Measurements from ENCODE around the gene TGM2.

The TGM2 gene

GRCh38 chr20:38173237-38174156, 8.4 kb upstream of the TGM2 start:
- no peak for DNase-seq

GRCh38 chr20:38172408-38172807, 7.3 kb upstream of the TGM2 start:
- no peak for DNase-seq

DNA sequence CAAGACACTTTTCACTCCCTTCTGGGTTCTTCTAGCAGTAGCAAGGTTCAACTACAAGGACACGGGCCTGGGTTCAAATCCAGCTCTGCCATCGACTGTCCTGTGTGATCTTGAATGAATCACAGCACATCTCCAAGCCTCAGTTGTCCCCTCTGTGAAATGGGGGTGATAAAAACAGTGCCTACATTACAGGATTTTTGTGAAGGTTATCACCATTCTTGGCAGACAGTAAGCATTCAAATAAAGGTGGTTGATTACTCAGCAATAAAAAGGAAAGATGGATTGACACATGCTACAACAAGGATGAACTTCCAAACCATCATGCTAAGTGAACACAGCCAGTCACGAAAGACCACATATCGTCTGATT, 6.6 kb upstream of the TGM2 start:
- DNase-seq, result no peak

GRCh38 chr20:38170826-38171674, 6.0 kb upstream of the TGM2 start:
- no peak for DNase-seq

DNA sequence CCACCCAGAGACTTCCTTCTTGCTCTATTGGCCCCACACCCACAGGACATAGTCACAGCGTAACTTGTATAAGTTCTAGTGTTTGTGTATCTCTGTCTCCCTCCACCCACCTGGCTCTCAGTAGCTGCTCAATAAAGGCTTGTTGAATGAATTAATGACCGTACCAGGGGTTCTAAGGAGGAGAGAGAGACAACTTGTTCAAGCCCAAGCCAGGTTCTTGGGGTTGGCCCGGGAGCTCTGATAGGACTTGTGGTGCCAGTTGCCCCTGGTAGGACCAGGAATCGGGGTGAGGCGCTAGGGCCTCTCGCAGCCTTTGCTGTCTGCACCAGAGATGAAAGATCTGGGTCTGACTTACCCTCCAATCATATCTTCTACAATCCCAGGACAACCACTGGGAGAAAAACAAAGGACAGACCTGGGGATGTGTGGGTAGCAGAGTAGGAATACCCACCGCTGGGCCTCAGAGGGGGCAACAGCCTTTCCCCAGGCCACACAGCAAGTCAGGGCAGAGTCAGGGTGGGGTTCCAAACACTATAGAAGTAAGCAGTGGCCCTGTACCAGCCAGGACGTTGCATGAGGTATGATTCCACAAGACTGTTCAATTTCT, 5.3 kb upstream of the TGM2 start:
- DNase-seq, result no peak

GRCh38 chr20:38169636-38170193, 4.6 kb upstream of the TGM2 start:
- DNase-seq, result no peak

- no peak for DNase-seq
These were observed 3.9 kb upstream of the TGM2 start for GRCh38 chr20:38168791-38169589.

- no peak for DNase-seq
These were observed 3.0 kb upstream of the TGM2 start for GRCh38 chr20:38167851-38168760.

- no peak for DNase-seq
These were observed 2.3 kb upstream of the TGM2 start for GRCh38 chr20:38167328-38167850.

DNA sequence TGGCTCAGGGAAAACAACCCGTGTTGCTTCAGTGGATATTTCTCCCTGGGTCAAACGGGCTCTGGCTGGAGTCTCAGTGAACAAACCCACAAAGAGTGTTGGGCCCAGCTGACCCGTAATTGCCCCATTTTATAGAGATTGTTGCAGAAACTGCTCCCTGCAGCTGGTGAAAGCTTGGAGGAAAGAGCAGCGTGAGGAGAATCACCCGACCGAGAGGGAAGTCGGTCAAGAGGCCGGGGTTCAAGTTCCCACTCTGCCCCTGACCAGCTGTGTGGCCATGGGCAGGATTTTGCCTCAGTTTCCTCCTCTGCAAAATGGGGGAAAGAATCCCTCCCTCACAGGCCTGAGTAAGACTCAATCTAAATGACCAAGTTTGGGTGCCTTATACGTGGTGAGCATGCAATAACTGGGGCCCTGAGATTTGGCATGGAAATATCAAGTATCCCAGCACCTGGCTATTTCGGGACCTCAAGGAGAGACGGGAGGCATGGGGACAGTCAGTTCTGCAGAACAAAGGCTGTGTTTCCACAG, 1.7 kb upstream of the TGM2 start:
- DNase-seq, result no peak

DNA sequence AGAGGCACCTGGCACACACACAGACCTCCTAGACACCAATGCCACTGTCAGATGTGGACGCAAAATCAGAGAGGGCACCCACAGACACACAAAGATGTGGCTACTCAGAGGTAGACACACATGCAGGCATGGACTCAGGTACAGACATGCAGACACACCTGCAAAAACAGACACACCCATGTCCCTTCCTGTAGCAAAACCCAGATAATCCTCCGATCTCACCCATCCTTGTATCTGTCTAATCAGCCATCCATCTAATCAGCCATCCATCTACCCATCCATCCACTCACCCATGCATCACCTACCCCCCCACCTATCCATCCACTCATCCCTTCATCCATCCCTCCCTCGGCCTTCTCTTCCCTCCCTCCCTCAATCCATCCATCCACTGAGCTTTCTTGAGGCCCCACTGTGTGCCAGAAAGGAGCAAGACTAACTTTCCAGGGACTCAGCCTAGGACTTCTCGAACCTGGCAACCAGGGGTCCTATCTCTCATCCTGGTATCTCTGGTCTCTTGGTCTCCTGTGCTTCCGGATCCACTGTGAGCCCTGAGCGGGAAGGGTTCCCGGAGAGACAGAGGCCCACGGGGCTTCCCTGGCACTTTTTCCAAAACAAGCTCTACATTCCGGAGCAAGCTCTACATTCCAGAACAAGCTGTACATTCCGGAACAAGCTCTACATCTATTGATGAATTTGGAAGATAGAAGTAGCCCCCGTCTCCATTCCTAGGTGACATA, 1.1 kb upstream of the TGM2 start:
- peak; percentile 25 for DNase-seq

DNA sequence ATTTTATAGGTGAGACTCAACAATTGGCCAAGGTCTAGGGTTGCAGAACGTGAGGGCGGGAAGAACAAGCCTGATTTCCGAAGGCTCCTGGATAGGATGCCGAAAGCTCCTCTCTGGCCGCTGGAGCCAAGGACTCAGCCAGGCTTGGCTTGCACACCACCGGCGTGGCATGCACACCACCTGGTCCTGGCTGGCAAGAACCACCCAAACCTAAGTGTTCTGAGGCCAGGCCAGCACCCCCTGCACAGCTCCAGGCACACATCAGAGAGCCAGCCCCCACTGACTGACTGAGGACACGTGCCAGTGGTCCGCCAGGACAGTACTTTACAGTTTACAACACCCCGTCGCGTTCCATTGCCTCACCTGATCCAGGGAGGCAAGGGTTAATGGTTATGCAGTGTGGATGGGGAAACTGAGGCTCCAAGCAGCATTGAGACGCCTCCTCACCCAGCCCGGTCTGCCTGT, 414 bp downstream of the TGM2 start:
- no peak for DNase-seq

- peak; percentile 15 for DNase-seq
These were observed 1.0 kb downstream of the TGM2 start for GRCh38 chr20:38164069-38164468.

GRCh38 chr20:38162878-38163875, 1.9 kb downstream of the TGM2 start:
- DNase-seq, result peak; percentile 8

DNA sequence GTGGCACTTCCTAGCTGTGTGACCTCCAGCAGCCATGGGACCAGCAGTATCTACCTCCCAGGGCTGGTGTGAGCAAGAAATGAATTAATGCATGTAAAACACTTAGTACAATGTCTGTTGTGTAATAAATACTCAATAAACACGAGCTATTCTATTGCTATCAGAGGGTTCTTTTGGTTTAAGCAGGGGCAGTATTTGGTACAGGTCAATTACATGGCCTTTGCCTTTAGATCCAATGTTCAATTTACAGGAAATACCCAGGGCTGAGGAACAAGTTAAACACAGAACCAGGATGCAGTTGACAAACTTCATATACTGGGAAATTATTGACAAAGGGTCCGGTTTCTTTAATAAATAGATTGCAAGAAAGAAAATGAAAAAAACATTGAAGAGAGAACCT, 2.9 kb downstream of the TGM2 start:
- peak; percentile 1 for DNase-seq

GRCh38 chr20:38161412-38161774, 3.7 kb downstream of the TGM2 start:
- DNase-seq, result peak; percentile 17

GRCh38 chr20:38159957-38160756, 4.9 kb downstream of the TGM2 start:
- no peak for DNase-seq

DNA sequence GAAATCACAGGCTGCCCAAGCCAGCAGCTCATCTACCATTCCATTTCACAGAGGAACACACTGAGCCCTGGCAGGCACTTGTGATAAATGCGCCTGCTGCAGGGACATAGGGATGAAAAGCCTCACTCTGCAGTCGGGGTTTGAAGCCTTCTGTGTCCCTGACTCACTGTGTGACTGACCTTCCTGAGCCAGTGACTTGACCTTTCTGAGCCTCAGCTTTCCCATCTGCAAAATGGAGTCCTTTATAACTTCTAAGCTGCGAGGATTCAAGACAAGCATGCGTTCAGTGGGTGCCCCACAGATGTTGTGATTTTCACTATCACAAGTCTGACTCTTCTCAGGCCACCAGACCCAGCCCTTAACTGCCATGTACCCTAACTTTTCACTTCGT, 5.5 kb downstream of the TGM2 start:
- DNase-seq, result no peak
